NT2/D1 (cell line): Measurements from ENCODE around the gene SND1.

Experiments used
- SUZ12 ChIP-seq: IDR thresholded peaks from 2 replicates; pipeline ENCODE4 v1.6.1; 2011; ENCODE audit not compliant: insufficient read length, insufficient read depth; ENCODE audit errors: extremely low read depth
- YY1 ChIP-seq: IDR thresholded peaks from 2 replicates; pipeline ENCODE4 v1.6.1; 2011; ENCODE audit not compliant: insufficient read length, insufficient read depth
- ZNF274 ChIP-seq: IDR thresholded peaks from 2 replicates; pipeline ENCODE4 v1.6.1; 2011; ENCODE audit warnings: mild to moderate bottlenecking, low read depth, low read length

DNA sequence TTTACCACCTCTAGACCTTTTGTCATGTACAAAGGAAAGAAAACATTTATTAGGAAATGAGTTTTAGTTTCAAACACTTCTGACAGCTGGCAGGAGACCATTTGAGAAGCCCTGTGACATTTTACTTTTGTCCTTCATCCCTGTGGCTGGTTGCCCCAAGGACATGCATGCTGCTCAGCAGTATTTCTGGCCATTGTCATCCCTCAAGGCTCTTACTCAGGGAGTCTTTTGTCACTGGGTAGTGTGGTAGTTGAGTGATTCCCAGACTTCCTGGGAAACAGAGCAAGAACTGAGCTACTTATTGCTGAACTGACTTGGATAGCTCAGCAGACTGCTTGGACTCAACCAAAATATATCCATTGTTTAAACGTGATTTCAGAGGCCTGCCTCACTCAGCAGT, 236.4 kb downstream of the SND1 start:
- TF ChIP-seq ZNF274 (no peak), YY1 (no peak), SUZ12 (no peak)
